ENCODE results near the gene CPTP. TPM values are rescaled to one million over a fixed set of nuclear protein-coding genes. Genes with fewer than 3 reads are reported as not detected.
A peak's percentile ranks its signal among the peaks of the same experiment; 100 is the strongest.

Gene CPTP
- total and polyA plus RNA-seq, 2 of the 13 experiments (the other 11 are each of a cell fraction or from before 2014, with no cell fraction given), result 5.5 to 9.3 TPM

- TF ChIP-seq HIVEP1 (CRISPR knock-in tag; IDR thresholded peaks at IDR 0.05) (0 out of 2 replicates have a peak, but pooled peaks have one; percentile 18), ARID4A (CRISPR knock-in tag; IDR thresholded peaks at IDR 0.05; ENCODE audit: borderline replicate concordance) (peak; percentile 85; the same call in 1 of the 2 replicates), HDAC2 (CRISPR knock-in tag; IDR thresholded peaks at IDR 0.05) (peak; percentile 58; the same call in 1 of the 2 replicates), FOXA1 (IDR thresholded peaks at IDR 0.05) (no peak), FOXA1 (CRISPR knock-in tag; IDR thresholded peaks at IDR 0.05) (peak; percentile 21; the same call in 1 of the 2 replicates), THAP8 (CRISPR knock-in tag; IDR thresholded peaks at IDR 0.05; ENCODE audit: borderline replicate concordance) (no peak), NR0B2 (CRISPR knock-in tag; IDR thresholded peaks at IDR 0.05) (peak; percentile 77; the same call in 1 of the 2 replicates), JUN (CRISPR knock-in tag; IDR thresholded peaks at IDR 0.05) (0 out of 2 replicates have a peak, but pooled peaks have one; percentile 36), RFXAP (CRISPR knock-in tag; IDR thresholded peaks at IDR 0.05; ENCODE audit: borderline replicate concordance) (0 out of 2 replicates have a peak, but pooled peaks have one; percentile 30), NRL (CRISPR knock-in tag; IDR thresholded peaks at IDR 0.05; ENCODE audit: borderline replicate concordance) (peak; percentile 72), ZNF589 (CRISPR knock-in tag; conservative IDR thresholded peaks at IDR 0.05) (0 out of 2 replicates have a peak, but pooled peaks have one; percentile 52), ZNF567 (CRISPR knock-in tag; IDR thresholded peaks at IDR 0.05; ENCODE audit: borderline replicate concordance) (no peak), ZNF687 (CRISPR knock-in tag; IDR thresholded peaks at IDR 0.05) (peak; percentile 87), DBP (CRISPR knock-in tag; IDR thresholded peaks at IDR 0.05; ENCODE audit: not compliant biosample characterization) (no peak), FOXP1 (IDR thresholded peaks at IDR 0.05) (no peak), FOXP1 (CRISPR knock-in tag; IDR thresholded peaks at IDR 0.05) (0 out of 2 replicates have a peak, but pooled peaks have one; percentile 10), PITX1 (CRISPR knock-in tag; IDR thresholded peaks at IDR 0.05) (0 out of 2 replicates have a peak, but pooled peaks have one; percentile 15)
Measured at GRCh38 chr1:1306661-1307260, 17.8 kb upstream of the CPTP start (continued).
